ES-I3 (cell line): ENCODE measurements around the gene MAST4.

ENCODE experiments used
- H3K36me3 ChIP-seq: 2 replicates; pipeline ENCODE4 v1.6.1; 2013; ENCODE audit warnings: mild to moderate bottlenecking, low read length, control low read depth, moderate library complexity; ENCODE audit not compliant: insufficient read depth
- H3K4me1 ChIP-seq: 2 replicates; pipeline ENCODE4 v1.6.1; 2013; ENCODE audit warnings: mild to moderate bottlenecking, control low read depth, low read length; ENCODE audit not compliant: insufficient read depth
- H3K9ac ChIP-seq: 2 replicates; pipeline ENCODE4 v1.6.1; 2013; ENCODE audit warnings: low read depth, mild to moderate bottlenecking, low read length, moderate library complexity
- H3K9me3 ChIP-seq: 2 replicates; pipeline ENCODE4 v1.6.1; 2013; ENCODE audit warnings: mild to moderate bottlenecking, low read length, moderate library complexity; ENCODE audit not compliant: control insufficient read depth, insufficient read depth

MAST4 gene

DNA sequence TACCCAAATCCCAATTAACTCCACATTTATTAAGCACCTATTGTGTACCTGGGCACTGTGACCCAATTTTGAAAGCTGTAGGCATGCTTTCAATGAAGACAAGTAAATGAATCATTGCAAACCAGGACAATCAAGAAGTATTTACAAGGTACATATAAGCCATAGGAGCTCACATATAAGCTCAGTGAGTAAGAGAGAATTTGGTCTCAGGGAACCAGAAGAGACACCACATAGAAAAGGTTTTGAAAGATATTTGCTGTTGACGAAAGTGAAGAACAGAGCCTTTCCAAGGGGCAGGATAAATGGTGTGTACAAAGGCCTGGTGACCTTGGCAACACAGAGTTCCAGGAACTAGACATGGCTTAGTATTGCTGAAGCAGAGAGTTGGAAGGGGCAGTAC is 412.8 kb downstream of the MAST4 start:
- H3K9me3 ChIP-seq: no peaks in the 10 kb centered on the region
- no peak overlapping the region for H3K9ac ChIP-seq
- H3K4me1 ChIP-seq: peaks cover 35% of the 10 kb centered on the region
- H3K36me3 ChIP-seq: no peaks in the 10 kb centered on the region

DNA sequence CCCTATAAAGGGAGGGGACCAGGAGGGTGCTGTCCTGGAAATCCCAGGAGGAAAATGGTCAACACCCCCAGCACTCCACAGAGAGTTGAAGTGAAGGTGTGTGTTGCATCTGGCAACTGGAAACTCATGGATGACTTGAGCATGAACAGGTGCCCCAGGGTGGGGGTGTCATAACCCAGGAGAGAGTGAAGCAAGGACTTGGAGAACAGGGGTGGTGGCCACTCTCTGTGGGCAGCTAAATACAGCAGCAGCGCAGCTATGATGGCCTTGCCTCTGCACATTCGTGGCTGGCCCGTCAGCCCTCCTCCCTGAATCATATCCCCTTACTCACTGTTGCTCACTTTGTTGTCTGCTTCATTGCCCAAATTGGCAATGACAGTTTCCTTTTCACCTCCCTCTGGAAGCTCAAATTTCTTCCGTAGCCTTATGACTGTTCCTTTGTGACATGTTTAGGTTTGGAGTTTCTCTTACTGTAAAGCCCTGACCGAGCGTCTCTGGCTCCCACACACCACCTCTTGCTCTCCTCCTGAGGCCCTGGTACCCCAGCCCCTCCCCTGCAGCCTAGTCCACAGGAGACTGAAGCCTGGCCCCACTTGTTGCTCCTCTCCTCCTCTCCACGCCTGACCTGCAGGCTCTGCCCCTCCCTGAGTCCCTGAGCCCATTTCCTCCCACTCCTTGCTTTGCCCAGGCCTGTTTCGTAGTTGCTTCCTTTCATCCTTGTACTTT is 414.7 kb downstream of the MAST4 start:
- H3K4me1 ChIP-seq: peaks cover 35% of the 10 kb centered on the region
- H3K9me3 ChIP-seq: no peaks in the 10 kb centered on the region
- H3K9ac ChIP-seq: no peak overlapping the region

DNA sequence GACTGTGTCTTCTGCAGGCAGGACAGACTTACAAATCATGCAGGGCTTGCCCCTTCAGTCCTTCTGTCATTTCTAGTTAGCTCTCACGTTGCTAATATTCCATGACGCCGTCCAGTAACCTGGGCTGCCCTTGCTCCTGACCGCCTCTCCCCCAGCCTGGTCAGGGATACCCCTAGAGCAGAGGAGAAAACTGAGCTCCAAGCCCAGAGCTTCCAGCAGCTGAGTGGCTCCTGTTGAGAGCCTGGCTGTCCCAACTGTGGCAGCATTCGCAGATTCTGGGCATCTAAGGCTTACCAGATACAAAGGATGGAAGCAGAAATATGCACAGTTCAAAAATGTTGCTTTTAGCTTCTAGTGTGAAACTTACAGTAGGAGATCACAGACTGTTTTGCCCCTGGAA is 415.2 kb downstream of the MAST4 start:
- Histone ChIP-seq H3K9me3 (no peaks in the 10 kb centered on the region), H3K9ac (no peak overlapping the region), H3K4me1 (peaks cover 29% of the 10 kb centered on the region), H3K36me3 (no peaks in the 10 kb centered on the region)

More for the DNA sequence above, 414.7 kb downstream of the MAST4 start:
- H3K36me3 ChIP-seq: no peaks in the 10 kb centered on the region

DNA sequence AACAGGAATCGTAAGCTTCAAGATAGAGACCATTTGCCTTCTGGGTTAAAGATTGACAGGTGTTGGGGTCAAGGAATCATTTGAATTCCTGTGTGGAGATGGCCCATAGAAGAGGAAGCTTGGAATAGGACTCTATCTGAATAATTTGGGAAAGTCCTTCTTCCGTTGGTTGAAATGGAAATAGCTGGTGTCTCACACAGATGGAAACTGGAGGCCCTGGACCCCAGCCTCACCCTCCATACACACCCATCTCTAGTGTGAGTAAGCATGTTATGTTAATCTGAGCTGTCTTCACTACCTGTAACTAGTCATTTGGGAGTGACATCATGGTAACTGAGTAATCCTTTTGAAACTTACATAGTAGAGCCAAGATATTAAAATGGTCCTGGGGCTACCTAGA is 416.0 kb downstream of the MAST4 start:
- H3K4me1 ChIP-seq: peaks cover 28% of the 10 kb centered on the region
- H3K9ac ChIP-seq: no peak overlapping the region
- no peaks in the 10 kb centered on the region for H3K36me3 ChIP-seq
- no peaks in the 10 kb centered on the region for H3K9me3 ChIP-seq

DNA sequence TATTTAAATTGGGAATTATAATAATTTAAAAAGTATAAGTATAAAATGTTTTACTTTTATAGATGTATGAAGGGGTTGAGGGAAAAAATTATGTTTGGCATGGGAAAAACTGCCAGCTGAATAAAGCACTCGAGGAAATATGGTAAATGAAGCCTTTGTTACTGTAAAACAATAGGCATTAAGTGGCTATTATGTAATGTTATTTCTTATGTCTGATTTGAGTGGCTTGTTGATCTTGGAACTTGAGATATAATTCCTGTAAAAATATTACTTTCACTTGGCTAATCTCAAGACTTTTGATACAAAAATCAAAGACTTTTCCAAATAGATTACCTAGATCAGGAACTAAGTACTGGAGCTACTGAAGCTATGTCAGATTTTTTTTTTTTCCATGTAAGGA is 417.5 kb downstream of the MAST4 start:
- peaks cover 28% of the 10 kb centered on the region for H3K4me1 ChIP-seq
- H3K36me3 ChIP-seq: no peaks in the 10 kb centered on the region

DNA sequence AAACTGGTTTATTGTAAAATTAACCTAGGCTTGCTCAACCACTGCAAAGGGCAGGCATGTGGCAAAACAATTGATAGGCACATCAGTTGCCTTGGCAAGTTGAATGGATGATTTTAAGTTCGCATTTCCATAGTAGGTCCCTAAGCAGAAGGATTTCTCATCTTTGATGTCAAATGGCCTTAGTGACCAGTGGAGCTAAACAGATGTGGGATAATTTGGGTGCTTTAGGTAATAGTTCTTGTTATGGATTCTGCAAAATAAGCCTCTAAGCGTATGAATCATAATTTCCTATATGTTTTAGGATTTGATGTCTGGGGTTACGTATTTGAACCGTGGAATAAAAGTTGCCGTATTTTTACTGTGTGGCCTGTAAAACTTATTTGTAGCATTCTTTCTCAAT is 418.0 kb downstream of the MAST4 start:
- H3K36me3 ChIP-seq: no peaks in the 10 kb centered on the region
- H3K9ac ChIP-seq: no peak overlapping the region
- H3K4me1 ChIP-seq: peaks cover 28% of the 10 kb centered on the region
- no peaks in the 10 kb centered on the region for H3K9me3 ChIP-seq

More for the DNA sequence above, 417.5 kb downstream of the MAST4 start:
- H3K9me3 ChIP-seq: no peaks in the 10 kb centered on the region
- no peak overlapping the region for H3K9ac ChIP-seq

DNA sequence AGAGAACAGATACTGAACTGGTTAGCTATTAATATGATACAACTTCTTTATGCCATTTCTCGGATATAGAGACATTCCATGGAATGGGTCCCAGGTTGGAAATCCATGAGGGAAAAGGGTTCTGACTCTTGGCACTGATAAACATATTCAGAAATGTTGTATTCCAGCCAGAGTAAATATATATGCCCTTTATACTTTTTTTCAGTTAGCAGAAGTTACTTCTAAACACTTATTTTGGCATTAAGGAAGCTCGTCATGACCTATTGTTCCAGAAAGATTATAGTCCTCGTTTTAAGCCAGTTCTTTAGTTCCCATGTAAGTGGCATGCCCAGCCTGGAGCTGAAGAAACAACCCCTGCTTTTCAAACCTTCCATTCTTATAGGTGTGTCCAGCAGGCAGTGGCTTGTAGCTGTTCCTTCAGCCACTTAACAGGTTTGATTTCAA is 418.8 kb downstream of the MAST4 start:
- H3K4me1 ChIP-seq: peaks cover 28% of the 10 kb centered on the region
- no peaks in the 10 kb centered on the region for H3K36me3 ChIP-seq
- no peaks in the 10 kb centered on the region for H3K9me3 ChIP-seq
- no peak overlapping the region for H3K9ac ChIP-seq

DNA sequence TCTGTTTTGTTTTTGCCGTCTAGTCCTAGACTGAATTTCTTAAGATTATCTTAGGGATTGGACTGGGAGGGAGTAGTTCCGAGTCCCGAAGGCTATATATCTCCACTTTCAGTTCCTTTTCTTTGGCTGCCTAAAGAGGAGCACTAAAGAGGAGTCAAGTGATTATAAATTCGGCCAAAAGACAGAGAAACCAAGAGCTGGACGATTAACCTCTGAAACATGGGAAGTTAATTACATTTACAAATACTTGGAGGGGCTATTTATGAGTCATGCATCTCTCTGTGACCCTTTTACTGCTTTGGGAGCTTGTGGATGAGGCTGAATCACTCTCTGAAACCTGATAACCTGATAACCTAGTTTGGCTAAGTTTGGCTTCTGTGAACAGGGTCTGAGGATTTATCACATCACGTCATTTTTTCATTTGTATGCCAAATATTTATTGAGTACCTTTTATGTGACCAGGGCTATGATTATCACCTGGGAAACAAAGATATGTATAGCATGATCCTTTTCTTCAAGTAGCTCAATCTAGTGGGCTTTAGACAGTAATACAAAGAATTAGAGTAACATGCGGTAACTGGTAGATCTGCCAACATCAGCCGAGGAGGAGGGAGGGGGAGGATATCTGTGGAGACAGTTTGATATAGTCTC is 419.5 kb downstream of the MAST4 start:
- H3K9ac ChIP-seq: no peak overlapping the region
- no peaks in the 10 kb centered on the region; the same call in 1 of the 2 replicates for H3K36me3 ChIP-seq
- no peaks in the 10 kb centered on the region for H3K9me3 ChIP-seq
- H3K4me1 ChIP-seq: peaks cover 25% of the 10 kb centered on the region

DNA sequence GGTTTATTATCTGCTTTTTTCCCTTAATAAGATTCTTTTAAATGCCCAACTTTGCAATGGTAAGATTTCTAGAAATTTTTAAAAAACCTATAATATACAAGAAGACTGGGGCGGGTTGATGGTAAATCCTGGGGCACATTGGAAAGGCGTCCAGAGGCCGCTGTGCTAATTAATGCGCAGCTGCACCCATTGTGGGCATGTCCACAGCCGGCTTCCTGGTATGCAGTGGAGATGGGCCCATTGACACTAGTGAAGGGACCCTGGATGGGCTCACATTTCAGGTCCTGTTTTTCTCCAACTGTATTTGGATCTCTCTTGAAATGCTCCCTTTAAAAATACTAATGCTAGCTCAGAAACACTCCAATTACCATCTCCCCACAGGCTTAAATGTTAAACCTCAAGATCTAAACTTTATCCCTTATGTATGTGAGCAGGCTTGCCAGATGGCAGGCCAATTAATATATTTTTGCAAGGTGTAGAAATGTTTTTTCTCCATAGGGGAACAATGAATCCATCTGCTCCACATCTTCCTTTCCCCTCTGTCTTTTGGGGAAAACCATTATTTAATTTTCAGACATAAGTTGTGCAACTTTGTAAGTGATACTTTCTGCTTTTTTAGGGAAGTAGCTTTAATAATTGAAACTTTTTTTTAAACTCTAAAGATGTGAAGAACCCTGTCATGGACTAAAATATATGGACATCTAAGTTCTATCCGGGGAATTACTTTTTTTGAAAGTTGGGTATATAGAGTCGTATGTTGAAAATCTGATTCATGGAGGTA is 423.1 kb downstream of the MAST4 start:
- Histone ChIP-seq H3K4me1 (peaks cover 5% of the 10 kb centered on the region; the same call in 1 of the 2 replicates), H3K36me3 (no peaks in the 10 kb centered on the region; the same call in 1 of the 2 replicates), H3K9ac (no peak overlapping the region), H3K9me3 (no peaks in the 10 kb centered on the region)

DNA sequence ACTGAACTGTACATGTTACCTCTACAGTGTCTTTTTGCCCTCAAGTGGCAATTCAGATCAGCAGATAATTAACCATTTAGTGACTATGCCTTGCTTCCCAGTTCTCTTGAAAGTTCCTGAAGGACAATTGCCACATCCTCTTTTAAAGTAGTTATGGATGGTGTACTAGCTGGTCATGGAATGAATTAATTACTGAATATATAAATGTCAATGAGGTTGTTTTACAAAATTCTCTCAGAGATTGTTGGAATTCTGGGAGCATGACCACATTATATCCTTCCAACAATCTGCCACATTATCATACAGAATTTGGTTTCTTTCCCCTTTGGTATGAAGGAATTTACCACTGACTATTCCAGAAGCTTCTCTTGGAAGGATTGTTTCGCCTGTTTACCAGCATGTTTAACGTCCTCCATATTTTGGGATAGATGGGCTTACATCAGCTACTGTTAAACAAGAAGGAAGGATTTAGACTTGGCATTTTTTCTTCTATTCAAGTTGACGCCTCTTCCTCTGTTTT is 424.0 kb downstream of the MAST4 start:
- Histone ChIP-seq H3K4me1 (peaks cover 3% of the 10 kb centered on the region; the same call in 1 of the 2 replicates), H3K36me3 (no peaks in the 10 kb centered on the region; the same call in 1 of the 2 replicates), H3K9ac (no peak overlapping the region), H3K9me3 (no peaks in the 10 kb centered on the region)

DNA sequence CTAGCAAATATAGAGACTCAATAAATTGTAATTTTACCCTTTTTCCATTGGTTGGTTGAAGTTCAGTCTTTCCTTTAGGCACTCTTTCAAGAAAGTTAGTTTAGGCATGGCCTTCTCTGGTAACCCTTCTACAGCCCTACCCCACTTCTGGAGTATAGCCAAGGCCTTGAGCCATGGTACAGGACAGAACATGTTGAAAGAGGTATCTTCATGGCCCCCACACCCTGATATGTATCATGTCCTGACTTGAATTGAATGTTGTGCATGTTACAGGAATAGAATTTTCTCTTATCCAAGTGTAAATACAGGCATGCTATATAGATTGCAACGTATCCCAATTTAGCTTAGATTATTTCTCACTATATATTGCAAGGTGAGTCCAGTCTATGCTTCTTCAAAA is 424.8 kb downstream of the MAST4 start:
- H3K36me3 ChIP-seq: no peaks in the 10 kb centered on the region; the same call in 1 of the 2 replicates
- no peaks in the 10 kb centered on the region for H3K9me3 ChIP-seq
- H3K4me1 ChIP-seq: no peaks in the 10 kb centered on the region
- H3K9ac ChIP-seq: no peak overlapping the region

DNA sequence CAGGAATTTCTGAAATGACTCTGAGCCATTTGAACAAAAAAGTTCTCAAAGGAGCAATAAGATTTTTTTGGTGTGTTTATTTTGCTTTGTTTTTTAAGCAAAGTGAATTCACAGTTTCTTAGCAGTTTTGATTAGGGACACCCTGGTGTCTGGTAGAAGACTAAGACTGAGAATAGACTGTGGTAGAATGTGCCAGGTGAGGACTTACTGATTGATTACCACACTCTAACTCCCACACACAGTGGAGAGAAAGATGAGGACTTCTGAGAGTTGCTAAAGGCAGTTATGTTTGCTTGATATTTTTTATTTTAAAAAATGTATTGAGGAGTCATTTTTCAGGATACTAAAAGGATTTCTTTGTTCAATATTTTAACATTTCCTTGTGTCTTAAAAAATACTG is 425.3 kb downstream of the MAST4 start:
- Histone ChIP-seq H3K4me1 (no peaks in the 10 kb centered on the region), H3K36me3 (no peaks in the 10 kb centered on the region; the same call in 1 of the 2 replicates), H3K9me3 (no peaks in the 10 kb centered on the region), H3K9ac (no peak overlapping the region)

DNA sequence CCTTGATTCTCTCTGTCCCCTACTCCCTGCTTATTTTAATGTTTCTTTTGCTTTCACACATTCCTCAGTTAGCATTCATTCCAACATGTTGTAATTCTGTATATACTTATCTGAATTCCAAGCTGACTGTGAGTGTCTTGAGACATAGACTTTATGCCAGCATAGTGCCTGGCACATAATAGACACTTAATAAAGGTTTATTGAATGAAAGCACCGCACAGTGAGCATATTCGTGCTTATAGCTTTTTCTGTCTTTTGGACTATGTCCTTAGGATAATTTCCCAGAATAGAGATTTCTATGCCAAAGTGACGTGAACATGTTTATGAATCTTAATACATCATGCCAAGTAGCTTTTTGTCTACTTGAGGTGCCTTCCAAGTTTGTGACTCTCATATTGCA is 425.8 kb downstream of the MAST4 start:
- no peak overlapping the region for H3K9ac ChIP-seq
- no peaks in the 10 kb centered on the region for H3K9me3 ChIP-seq
- no peaks in the 10 kb centered on the region for H3K4me1 ChIP-seq
- no peaks in the 10 kb centered on the region; the same call in 1 of the 2 replicates for H3K36me3 ChIP-seq

DNA sequence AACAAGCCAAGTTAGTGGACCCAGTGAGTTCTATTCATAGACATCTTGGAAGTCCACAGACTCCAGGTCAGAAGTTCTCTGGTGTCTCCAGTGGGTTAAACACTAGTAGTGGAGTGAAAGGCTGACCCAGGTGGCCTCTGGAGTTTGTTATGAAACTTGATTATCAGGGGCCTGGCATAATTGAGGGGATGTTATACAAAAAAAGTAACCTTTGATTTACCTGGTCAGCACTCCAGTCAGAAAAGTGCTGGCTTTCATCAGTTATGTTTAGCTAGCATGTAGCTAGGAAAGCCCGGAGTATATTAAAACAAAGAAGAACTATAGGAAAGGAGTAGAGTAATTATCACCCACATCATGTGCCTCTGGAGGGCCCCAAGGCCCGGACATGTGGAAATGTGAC is 429.3 kb downstream of the MAST4 start:
- Histone ChIP-seq H3K9ac (no peak overlapping the region), H3K36me3 (no peaks in the 10 kb centered on the region; the same call in 1 of the 2 replicates), H3K9me3 (no peaks in the 10 kb centered on the region), H3K4me1 (no peaks in the 10 kb centered on the region)
